Activated CD8-positive, alpha-beta T cell treated with anti-CD3 and anti-CD28 coated beads, Interleukin-2, amount 10 ng/mL, durations not matched to agents 7 days and 5 days (primary cell): ENCODE data around the gene ZNF777. TPM values are rescaled to one million over a fixed set of nuclear protein-coding genes. Genes with fewer than 3 reads are reported as not detected.
"Not testable (repeated sequence)": the region's sequence is repeated elsewhere in the genome, so short reads cannot be mapped to it uniquely, and the experiment has no call there.

Experiments
- ATAC-seq: fragments of 150-1000 bp; cut with Tn5 transposase; one replicate; pipeline ENCODE4 v1.10.0; 2021; ENCODE audit warnings: moderate library complexity
- CTCF ChIA-PET: fragments of 350-600 bp; sonication (Branson Sonifier 250); formaldehyde crosslinking; loops from one replicate; lab custom pipeline; 2021; ENCODE audit warnings: antibody characterized with exemption; lab: Charles Lee
- POLR2A ChIA-PET: fragments of 350-600 bp; sonication (Branson Sonifier 250); formaldehyde crosslinking; loops from one replicate; lab custom pipeline; 2021; ENCODE audit warnings: antibody characterized with exemption; lab: Charles Lee
- DNase-seq: peaks from one replicate; pipeline ENCODE4 v3.0.0-alpha.2; 2020
- H3K27ac Mint-ChIP-seq: one replicate; pipeline ENCODE4 v1.8.0; 2021; ENCODE audit warnings: mild to moderate bottlenecking, mixed read lengths
- H3K27me3 Mint-ChIP-seq: one replicate; pipeline ENCODE4 v1.8.0; 2021; ENCODE audit warnings: low read depth, mixed read lengths
- H3K36me3 Mint-ChIP-seq: one replicate; pipeline ENCODE4 v1.8.0; 2021; ENCODE audit warnings: low read depth, mixed read lengths
- H3K4me1 Mint-ChIP-seq: one replicate; pipeline ENCODE4 v1.8.0; 2021; ENCODE audit warnings: low read depth, mixed read lengths
- H3K4me3 Mint-ChIP-seq: one replicate; pipeline ENCODE4 v1.8.0; 2021; ENCODE audit warnings: mild to moderate bottlenecking, mixed read lengths
- H3K9me3 Mint-ChIP-seq: one replicate; pipeline ENCODE4 v1.8.0; 2022; ENCODE audit warnings: mixed read lengths; ENCODE audit not compliant: insufficient read depth
- total RNA-seq, 2 experiments: library from RNA; stranded (reverse); gene quantifications; one replicate each; pipeline ENCODE4 v1.2.3, GENCODE V29; 2021

ZNF777 gene
- total RNA-seq, 2 experiments from 2014 or later: 12.9 to 13.1 TPM

DNA sequence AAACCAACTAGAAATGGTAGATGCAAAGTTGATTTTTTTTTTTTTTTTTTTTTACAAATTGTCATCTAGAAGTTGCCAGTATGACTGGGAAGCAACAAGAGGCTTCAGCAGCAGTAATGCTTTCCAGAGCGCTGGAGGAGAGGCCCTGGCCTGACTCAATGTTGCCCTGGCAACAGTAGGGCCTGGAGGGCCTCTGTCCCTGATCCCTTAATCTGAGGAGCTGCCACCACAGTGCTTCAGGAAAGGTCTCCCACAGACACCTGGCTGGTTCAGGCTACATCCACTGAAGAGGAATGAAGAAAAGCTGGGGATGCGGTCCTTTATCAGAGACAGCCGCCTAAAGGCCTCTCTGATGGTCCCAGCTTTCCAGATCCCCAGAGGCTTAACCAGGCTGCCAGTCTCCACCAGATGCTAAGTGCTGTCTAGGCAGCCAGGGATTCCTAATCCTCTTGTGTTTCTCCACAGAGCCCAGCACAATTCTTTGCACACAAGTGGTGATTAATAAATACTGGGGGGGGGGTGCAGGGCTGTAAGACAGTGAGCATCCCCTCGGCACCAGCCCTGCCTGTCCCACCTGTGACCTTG is 33.7 kb downstream of the ZNF777 start:
- H3K4me1 Mint-ChIP-seq: peaks cover 6% of the 10 kb centered on the region
- no peak overlapping the region for H3K4me3 Mint-ChIP-seq
- ATAC-seq: no peak
- DNase-seq: no peak
- POLR2A ChIA-PET: no interaction called here
- H3K27me3 Mint-ChIP-seq: peaks cover 3% of the 10 kb centered on the region
- CTCF ChIA-PET: interaction anchor here (0.9 kb wide), 1 partner anchor 34 kb away, joined by 5 read pairs; the partner anchor contains the start of gene ZNF777
- peaks cover 31% of the 10 kb centered on the region for H3K36me3 Mint-ChIP-seq
- no peaks in the 10 kb centered on the region for H3K9me3 Mint-ChIP-seq
- no peak overlapping the region for H3K27ac Mint-ChIP-seq

DNA sequence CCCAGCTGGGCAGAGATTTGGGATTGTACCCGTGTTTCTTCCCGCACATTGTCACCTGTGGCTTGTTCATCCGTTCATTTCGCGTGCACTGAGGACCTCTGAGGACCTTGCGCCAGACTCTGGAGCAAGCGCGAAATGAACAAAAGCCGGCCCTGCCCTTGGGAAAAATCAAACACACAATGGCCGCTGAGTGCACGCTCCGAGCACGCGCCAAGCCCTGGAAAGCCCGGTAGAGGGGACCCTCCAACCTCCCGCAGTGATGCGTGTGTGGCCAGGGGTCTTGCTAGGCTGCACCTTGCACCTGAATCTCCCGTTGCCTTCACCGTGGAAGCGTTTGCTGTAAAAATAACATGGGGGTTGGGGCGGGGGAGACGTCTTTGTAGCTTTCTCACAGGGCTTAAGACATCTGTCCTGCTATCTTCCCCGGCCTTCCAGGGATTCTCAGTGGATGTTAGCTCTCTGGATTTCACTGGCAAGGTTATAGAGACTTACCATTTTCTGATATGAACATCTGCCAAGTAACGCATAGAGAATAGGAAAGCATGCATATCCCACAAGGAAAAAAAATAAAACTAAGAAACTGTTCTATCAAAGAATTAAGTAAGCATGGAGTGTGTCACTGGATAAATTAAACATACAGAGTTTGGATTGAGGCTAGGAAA is 37.3 kb downstream of the ZNF777 start:
- no peak overlapping the region for H3K27ac Mint-ChIP-seq
- peaks cover 2% of the 10 kb centered on the region for H3K36me3 Mint-ChIP-seq
- DNase-seq (no peak), ATAC-seq (no peak)
- CTCF ChIA-PET: interaction anchor here (0.8 to 2.1 kb wide), 8 partner anchors 9 to 276 kb away, joined by 3 to 8 read pairs (median 5); partner anchors contain the start of gene ZNF398
- no peaks in the 10 kb centered on the region for H3K9me3 Mint-ChIP-seq
- no peak overlapping the region for H3K4me3 Mint-ChIP-seq
- H3K4me1 Mint-ChIP-seq: peaks cover 9% of the 10 kb centered on the region
- H3K27me3 Mint-ChIP-seq: peaks cover 3% of the 10 kb centered on the region
- POLR2A ChIA-PET: interaction anchor here (0.8 kb wide), 1 partner anchor 36 kb away, joined by 5 read pairs; no protein-coding TSS in a partner anchor

DNA sequence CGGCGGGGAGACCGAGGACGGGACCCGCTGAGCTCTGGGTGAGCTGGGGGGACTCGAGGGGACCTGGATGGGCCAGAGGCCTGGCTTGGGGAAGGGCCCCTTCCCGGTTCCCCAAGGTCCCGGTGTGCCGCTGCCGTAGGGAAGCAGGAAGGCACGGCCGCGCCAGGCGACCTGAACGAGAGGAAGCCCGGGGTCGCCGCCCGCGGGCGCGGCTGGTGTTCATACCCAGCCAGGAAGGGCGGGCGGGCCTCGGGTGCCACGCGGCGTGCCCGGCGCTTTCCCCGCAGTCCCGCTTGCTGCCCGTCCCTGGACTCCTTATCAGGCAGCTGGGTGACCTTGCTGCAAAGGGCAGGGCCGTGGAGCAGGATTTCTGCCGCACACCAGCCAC is 38.0 kb downstream of the ZNF777 start:
- H3K4me3 Mint-ChIP-seq: peak overlapping the region; percentile 28
- peaks cover 3% of the 10 kb centered on the region for H3K27me3 Mint-ChIP-seq
- DNase-seq (no peak), ATAC-seq (peak; percentile 8)
- POLR2A ChIA-PET: interaction anchor here (0.6 to 1.2 kb wide), 3 partner anchors 37 to 73 kb away, joined by 3 to 5 read pairs (median 5); no protein-coding TSS in a partner anchor
- H3K27ac Mint-ChIP-seq: no peak overlapping the region
- CTCF ChIA-PET: interaction anchor here (0.7 to 2.1 kb wide), 17 partner anchors 9 to 276 kb away, joined by 3 to 14 read pairs (median 5); partner anchors contain the start of genes ZNF398, ZNF777 and ZNF783
- H3K4me1 Mint-ChIP-seq: peaks cover 9% of the 10 kb centered on the region
- no peaks in the 10 kb centered on the region for H3K9me3 Mint-ChIP-seq
- no peaks in the 10 kb centered on the region for H3K36me3 Mint-ChIP-seq

DNA sequence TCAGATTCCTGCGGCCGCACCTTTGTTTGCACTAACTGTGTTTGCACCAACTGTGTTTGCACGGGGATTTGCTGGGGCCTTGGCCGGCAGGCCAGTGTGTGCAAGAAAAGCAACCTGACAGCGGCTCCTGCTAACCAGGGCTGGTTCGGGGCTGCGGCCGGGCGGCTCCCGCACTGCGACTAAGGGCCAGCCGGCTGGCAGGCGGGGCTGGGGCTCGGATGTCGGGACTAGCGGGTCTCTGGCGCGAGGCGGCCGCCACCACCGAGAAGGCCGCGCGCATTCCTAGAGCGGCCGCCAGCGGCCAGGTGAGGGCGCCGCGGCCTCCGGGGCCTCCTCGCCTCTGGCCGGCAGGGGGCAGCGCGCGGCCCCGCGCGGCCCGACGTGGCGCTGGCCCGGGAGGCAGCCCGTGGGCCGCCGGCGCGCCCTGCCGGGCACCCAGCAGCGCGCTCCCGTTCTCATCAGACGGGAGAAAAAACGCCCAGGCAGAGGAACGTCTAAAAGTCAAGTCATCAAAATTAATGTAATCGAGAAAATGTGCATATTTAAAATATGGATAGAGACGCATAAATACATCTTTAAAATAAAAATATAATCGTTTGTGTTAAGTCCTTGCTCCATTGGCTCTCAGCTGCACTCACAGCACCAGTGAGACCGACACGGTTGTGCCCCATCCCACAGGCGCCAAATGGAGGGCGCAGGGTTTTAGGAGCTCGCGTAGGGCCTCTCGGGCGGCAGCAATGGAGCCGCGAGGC is 38.5 kb downstream of the ZNF777 start:
- H3K27me3 Mint-ChIP-seq: peaks cover 3% of the 10 kb centered on the region

DNA sequence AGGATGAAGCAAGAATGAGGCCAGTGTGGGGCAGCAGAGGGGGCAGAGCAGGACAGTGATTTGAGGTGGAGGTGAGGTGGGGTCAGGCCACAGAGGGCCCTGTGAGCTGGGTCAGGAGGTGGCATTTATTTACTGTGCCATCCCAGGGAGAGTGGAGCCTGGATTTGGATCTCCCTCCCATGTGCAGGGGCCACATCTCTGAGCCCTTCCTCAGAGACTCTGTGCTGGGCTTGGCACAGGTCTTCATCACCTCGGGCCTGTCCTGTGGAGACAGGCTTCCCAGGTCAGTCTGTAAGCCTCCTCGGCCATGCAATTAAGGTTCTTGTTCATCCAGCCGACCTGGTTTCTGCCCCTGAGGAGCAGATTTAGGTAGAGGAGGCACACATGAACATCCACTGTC is 40.9 kb downstream of the ZNF777 start:
- DNase-seq: no peak
- POLR2A ChIA-PET: no interaction called here
- CTCF ChIA-PET: interaction anchor here (0.9 kb wide), 1 partner anchor 205 kb away, joined by 3 read pairs; no protein-coding TSS in a partner anchor
- Mint-ChIP-seq H3K36me3 (no peaks in the 10 kb centered on the region), H3K9me3 (no peaks in the 10 kb centered on the region), H3K27ac (no peak overlapping the region), H3K27me3 (peaks cover 11% of the 10 kb centered on the region), H3K4me3 (no peak overlapping the region), H3K4me1 (peaks cover 9% of the 10 kb centered on the region)
- no peak for ATAC-seq

More for the DNA sequence above, 38.5 kb downstream of the ZNF777 start:
- CTCF ChIA-PET: interaction anchor here (0.6 to 2.1 kb wide), 21 partner anchors 8 to 275 kb away, joined by 3 to 14 read pairs (median 4); partner anchors contain the start of genes ZNF398, ZNF777 and ZNF783
- Mint-ChIP-seq H3K4me1 (peaks cover 9% of the 10 kb centered on the region), H3K4me3 (peak overlapping the region; percentile 71), H3K9me3 (no peaks in the 10 kb centered on the region), H3K36me3 (no peaks in the 10 kb centered on the region), H3K27ac (peak overlapping the region; percentile 52)
- ATAC-seq (peak; percentile 99), DNase-seq (peak; percentile 72)
- POLR2A ChIA-PET: interaction anchor here (0.6 to 1.2 kb wide), 5 partner anchors 37 to 278 kb away, joined by 3 to 5 read pairs (median 3); no protein-coding TSS in a partner anchor

DNA sequence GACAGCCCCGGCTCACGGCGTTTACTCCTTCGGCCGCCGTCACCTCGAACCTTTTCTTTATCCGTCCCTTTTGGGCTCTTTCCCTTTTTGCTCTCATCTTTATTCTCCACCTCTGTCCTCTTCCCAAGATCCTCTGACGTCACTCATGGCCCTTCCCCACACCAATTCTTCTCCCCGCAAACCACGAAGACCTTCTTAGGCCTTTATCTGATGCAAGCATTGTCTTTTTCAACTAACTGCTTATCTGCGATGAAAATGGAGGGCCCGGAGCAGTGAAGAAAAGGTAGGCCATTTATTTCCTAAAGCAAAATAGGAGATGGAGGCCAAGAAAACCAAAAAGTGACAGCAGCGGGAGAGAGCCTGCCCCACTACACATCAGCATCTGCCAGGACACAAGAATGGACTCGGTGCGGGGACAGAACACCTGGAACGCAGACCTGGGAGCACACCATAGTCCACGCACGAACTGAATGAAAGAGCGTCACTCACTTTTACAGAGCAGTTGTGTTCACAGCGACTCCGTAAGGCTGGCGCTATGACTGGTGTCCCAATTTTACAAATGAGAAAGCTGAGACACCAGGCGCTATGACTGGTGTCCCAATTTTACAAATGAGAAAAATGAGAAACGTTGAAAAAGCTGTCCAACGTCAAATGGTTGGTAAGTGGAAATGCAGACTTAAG is 45.3 kb downstream of the ZNF777 start:
- no peaks in the 10 kb centered on the region for H3K36me3 Mint-ChIP-seq
- DNase-seq: no peak
- ChIA-PET POLR2A (no interaction called here), CTCF (no interaction called here)
- H3K4me3 Mint-ChIP-seq: no peak overlapping the region
- no peaks in the 10 kb centered on the region for H3K9me3 Mint-ChIP-seq
- peaks cover 7% of the 10 kb centered on the region for H3K4me1 Mint-ChIP-seq
- no peak for ATAC-seq
- H3K27ac Mint-ChIP-seq: no peak overlapping the region
- peaks cover 34% of the 10 kb centered on the region for H3K27me3 Mint-ChIP-seq

DNA sequence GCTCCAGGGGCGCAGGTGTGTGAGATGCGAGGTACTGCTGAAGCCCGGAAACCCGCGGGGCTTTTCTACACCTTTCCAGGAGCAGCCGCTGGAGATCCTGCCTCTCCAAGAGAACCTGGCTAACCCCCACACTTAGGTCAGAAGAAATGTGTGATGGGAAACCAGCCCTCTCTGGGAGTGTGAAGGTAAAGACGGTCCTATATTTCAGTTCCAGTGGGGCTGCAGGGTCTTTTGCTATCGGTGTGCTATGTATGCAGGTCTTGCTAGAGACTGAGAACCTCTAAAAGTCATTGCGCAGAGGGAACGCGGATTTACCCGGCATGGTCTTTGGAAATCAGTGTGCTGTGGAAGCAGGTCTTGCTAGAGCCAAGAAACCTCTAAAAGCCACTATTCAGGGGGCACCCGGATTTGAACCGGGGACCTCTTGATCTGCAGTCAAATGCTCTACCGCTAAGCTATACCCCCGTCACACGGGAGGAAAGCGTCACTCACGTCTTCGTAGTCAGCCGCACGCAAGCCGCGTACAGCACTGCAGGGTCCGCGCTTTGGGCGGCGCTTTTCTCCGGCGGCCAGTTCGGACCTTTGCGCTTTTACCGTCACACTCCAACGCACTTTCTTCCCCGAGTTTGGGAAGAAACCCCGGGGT is 46.0 kb downstream of the ZNF777 start:
- POLR2A ChIA-PET: no interaction called here
- Mint-ChIP-seq H3K36me3 (no peaks in the 10 kb centered on the region), H3K27me3 (peaks cover 34% of the 10 kb centered on the region), H3K4me1 (peaks cover 7% of the 10 kb centered on the region), H3K4me3 (no peak overlapping the region), H3K27ac (no peak overlapping the region), H3K9me3 (no peaks in the 10 kb centered on the region)
- peak; percentile 30 for ATAC-seq
- CTCF ChIA-PET: interaction anchor here (1.1 kb wide), 1 partner anchor 8 kb away, joined by 4 read pairs; no protein-coding TSS in a partner anchor
- DNase-seq: peak; percentile 35

DNA sequence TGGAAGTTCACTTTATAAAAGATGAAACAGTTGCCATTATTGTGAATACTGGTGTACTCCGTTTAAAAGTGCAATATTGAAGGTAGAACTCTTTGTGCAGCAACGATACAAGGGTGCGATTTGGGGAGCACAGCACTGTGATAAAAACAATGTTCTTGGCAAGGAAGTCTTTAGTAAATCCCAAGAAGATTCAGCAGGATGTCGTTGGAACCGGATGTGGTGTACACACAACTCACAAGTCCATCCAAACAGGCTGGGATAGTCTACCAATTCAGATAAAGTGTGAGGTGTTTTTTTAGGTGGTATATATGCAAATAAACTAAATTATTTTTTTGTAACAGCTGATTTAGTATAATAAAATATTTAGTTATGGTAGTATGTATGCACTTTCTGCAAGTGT is 46.7 kb downstream of the ZNF777 start:
- ChIA-PET CTCF (interaction anchor here (1.1 kb wide), 1 partner anchor 9 kb away, joined by 4 read pairs; no protein-coding TSS in a partner anchor), POLR2A (no interaction called here)
- Mint-ChIP-seq H3K27ac (no peak overlapping the region), H3K36me3 (no peaks in the 10 kb centered on the region), H3K9me3 (no peaks in the 10 kb centered on the region), H3K4me1 (peaks cover 7% of the 10 kb centered on the region), H3K27me3 (peaks cover 35% of the 10 kb centered on the region), H3K4me3 (no peak overlapping the region)
- DNase-seq (no peak), ATAC-seq (no peak)

DNA sequence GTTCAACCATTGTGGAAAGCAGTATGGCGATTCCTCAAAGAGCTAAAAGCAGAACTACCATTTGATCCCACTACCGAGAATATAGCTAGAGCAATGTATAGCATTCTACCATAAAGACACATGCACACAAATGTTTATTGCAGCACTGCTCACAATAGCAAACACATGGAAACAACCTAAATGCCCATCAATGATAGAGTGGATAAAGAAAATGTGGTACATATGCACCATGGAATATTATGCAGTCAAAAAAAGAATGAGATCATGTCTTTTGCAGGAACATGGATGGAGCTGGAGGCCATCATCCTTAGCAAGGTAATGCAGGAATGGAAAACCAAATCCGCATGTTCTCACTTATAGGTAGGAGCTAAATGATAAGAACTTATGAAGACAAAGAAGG is 47.8 kb downstream of the ZNF777 start:
- H3K36me3 Mint-ChIP-seq, H3K27ac Mint-ChIP-seq, DNase-seq, POLR2A ChIA-PET, H3K9me3 Mint-ChIP-seq, H3K4me1 Mint-ChIP-seq, ATAC-seq, H3K4me3 Mint-ChIP-seq: not testable (repeated sequence)
- H3K27me3 Mint-ChIP-seq: peaks cover 44% of the 10 kb centered on the region
- CTCF ChIA-PET: interaction anchor here (1.0 kb wide), 1 partner anchor 128 kb away, joined by 3 read pairs; no protein-coding TSS in a partner anchor

DNA sequence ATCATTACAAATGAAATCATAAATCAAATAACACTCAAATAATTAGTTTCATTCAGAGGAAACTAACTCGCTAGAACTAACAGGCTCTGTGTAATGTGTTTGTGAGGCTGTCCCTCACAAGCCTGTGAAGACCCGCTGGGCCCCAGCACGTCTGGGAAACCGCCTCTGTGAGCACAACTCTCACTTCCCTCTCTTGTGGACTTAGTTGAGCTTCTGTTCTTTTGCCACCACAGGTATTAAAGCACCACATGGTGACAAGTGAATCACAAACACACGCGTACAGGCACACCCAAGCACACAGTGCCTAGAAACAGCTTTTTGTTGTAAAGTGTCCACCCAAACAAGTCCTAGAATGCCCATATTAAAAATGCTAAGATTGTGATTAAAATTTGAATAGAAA is 51.0 kb downstream of the ZNF777 start:
- POLR2A ChIA-PET: no interaction called here

More for the DNA sequence above, 51.0 kb downstream of the ZNF777 start:
- peaks cover 7% of the 10 kb centered on the region for H3K4me1 Mint-ChIP-seq
- peaks cover 35% of the 10 kb centered on the region for H3K27me3 Mint-ChIP-seq
- H3K27ac Mint-ChIP-seq: no peak overlapping the region
- ATAC-seq: no peak
- DNase-seq: peak; percentile 9
- H3K9me3 Mint-ChIP-seq: no peaks in the 10 kb centered on the region
- H3K36me3 Mint-ChIP-seq: no peaks in the 10 kb centered on the region
- no peak overlapping the region for H3K4me3 Mint-ChIP-seq
- CTCF ChIA-PET: interaction anchor here (1.0 kb wide), 1 partner anchor 91 kb away, joined by 3 read pairs; no protein-coding TSS in a partner anchor
